ENCODE results near the gene GPR68. TPM values are rescaled to one million over a fixed set of nuclear protein-coding genes. Genes with fewer than 3 reads are reported as not detected.

GPR68 gene
- total and polyA plus RNA-seq, 8 donors = 1.3 to 4.9 (median 3.3) TPM

DNA sequence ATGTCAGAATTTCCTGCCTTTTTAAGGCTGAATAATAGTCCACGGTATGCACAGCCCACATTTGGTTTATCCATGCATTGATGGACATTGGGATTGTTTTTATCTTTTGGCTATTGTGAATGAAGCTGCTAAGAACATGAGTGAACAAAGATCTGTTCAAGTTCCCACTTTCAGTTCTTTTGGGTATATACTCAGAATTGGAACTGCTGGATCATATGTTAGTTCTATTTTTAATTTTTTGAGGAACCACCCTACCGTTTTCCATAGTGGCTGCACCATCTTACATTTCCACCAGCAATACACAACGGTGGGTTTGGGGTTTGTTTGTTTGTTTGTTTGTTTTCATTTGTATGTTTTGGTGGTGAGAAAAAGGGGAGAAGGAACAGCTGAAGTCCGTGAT is 6.4 kb downstream of the GPR68 start:
- intact Hi-C loops (cut with DNase I) = no loop called here
- no peaks in the 10 kb centered on the region for H3K9me3 ChIP-seq
- peaks cover 0 to 15% of the 10 kb centered on the region in 2 donors for H3K36me3 ChIP-seq
- TF ChIP-seq, protein P1, sequence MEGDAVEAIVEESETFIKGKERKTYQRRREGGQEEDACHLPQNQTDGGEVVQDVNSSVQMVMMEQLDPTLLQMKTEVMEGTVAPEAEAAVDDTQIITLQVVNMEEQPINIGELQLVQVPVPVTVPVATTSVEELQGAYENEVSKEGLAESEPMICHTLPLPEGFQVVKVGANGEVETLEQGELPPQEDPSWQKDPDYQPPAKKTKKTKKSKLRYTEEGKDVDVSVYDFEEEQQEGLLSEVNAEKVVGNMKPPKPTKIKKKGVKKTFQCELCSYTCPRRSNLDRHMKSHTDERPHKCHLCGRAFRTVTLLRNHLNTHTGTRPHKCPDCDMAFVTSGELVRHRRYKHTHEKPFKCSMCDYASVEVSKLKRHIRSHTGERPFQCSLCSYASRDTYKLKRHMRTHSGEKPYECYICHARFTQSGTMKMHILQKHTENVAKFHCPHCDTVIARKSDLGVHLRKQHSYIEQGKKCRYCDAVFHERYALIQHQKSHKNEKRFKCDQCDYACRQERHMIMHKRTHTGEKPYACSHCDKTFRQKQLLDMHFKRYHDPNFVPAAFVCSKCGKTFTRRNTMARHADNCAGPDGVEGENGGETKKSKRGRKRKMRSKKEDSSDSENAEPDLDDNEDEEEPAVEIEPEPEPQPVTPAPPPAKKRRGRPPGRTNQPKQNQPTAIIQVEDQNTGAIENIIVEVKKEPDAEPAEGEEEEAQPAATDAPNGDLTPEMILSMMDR (IDR thresholded peaks at IDR 0.05) = no peak
- H3K4me1 ChIP-seq = peaks cover under 1 to 17% of the 10 kb centered on the region in 2 donors
- ATAC-seq (no peak), DNase-seq (no peak)
- H3K27me3 ChIP-seq = no peaks in the 10 kb centered on the region
- H3K4me3 ChIP-seq = no peak overlapping the region
- no peak overlapping the region for H3K27ac ChIP-seq

- H3K9me3 ChIP-seq = no peaks in the 10 kb centered on the region
- peaks cover 0 to 15% of the 10 kb centered on the region in 2 donors for H3K36me3 ChIP-seq
- DNase-seq (no peak), ATAC-seq (peak; percentile 51)
- no peak overlapping the region for H3K4me3 ChIP-seq
- TF ChIP-seq, protein P1 (IDR thresholded peaks at IDR 0.05) = no peak
- no peak overlapping the region for H3K27ac ChIP-seq
- peaks cover 1 to 17% of the 10 kb centered on the region in 2 donors for H3K4me1 ChIP-seq
- no peaks in the 10 kb centered on the region for H3K27me3 ChIP-seq
- intact Hi-C loops (cut with DNase I) = no loop called here
These were observed 7.3 kb downstream of the GPR68 start for GRCh38 chr14:91237219-91237618.

- TF ChIP-seq, protein P1 (IDR thresholded peaks at IDR 0.05) = no peak
- no peaks in the 10 kb centered on the region for H3K9me3 ChIP-seq
- no peaks in the 10 kb centered on the region for H3K27me3 ChIP-seq
- no peak overlapping the region for H3K4me3 ChIP-seq
- ATAC-seq (no peak), DNase-seq (no peak)
- H3K4me1 ChIP-seq = peaks cover 8 to 25% of the 10 kb centered on the region in 2 donors
- H3K27ac ChIP-seq = no peak overlapping the region
- intact Hi-C loops (cut with DNase I) = no loop called here
- H3K36me3 ChIP-seq = peaks cover 0 to 15% of the 10 kb centered on the region in 2 donors
These were observed 8.7 kb downstream of the GPR68 start for GRCh38 chr14:91235841-91236240.

GRCh38 chr14:91234791-91235114 is 9.8 kb downstream of the GPR68 start:
- ATAC-seq = no peak
- no peaks in the 10 kb centered on the region for H3K9me3 ChIP-seq
- intact Hi-C loops (cut with DNase I) = no loop called here

GRCh38 chr14:91233936-91234790 is 10.3 kb downstream of the GPR68 start:
- Histone ChIP-seq H3K9me3 (no peaks in the 10 kb centered on the region), H3K4me1 (peaks cover 14 to 42% of the 10 kb centered on the region in 2 donors), H3K27me3 (no peaks in the 10 kb centered on the region), H3K27ac (no peak overlapping the region), H3K36me3 (peaks cover 0 to 15% of the 10 kb centered on the region in 2 donors), H3K4me3 (no peak overlapping the region)
- DNase-seq (no peak), ATAC-seq (no peak)
- TF ChIP-seq, protein P1 (IDR thresholded peaks at IDR 0.05) = no peak
- intact Hi-C loops (cut with DNase I) = no loop called here

More at GRCh38 chr14:91234791-91235114, 9.8 kb downstream of the GPR68 start:
- TF ChIP-seq, protein P1 (IDR thresholded peaks at IDR 0.05) = no peak
- H3K4me1 ChIP-seq = peaks cover 9 to 36% of the 10 kb centered on the region in 2 donors
- H3K36me3 ChIP-seq = peaks cover 0 to 15% of the 10 kb centered on the region in 2 donors
- no peak overlapping the region for H3K27ac ChIP-seq
- no peak for DNase-seq
- no peak overlapping the region for H3K4me3 ChIP-seq
- no peaks in the 10 kb centered on the region for H3K27me3 ChIP-seq
